Measurements from ENCODE around the gene SUOX.
"Not testable (repeated sequence)": the region's sequence is repeated elsewhere in the genome, so short reads cannot be mapped to it uniquely, and the experiment has no call there.

The SUOX gene

DNA sequence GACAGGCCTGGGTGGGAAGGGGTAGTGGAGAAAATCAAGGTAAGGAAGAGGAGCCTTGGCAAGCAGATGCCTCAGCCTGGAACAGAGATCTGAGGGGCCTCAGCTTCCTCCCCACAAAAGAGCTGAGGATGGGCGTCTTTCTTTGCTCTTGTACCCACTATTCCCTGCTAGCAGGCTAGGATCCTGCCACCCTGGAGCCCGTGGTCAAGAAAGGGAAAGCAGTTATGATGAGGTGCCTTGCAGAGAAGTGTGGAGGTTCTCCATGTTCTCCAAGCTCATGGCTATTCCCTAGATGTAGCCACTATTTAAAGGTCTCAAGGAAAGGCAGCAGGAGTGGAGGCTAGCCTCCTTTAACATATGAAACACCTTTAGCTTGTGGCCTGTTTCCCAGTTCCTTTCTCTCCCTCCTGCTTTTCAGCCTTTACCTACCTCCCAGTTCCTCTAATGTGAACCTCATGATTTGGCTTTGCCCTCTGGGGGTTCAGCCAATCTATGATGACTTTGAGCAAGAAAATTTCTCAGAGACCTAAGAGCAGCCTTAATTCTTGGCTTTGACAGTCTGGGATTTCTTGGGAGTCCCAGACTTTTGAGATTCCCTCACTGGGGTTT is 24.9 kb downstream of the SUOX start:
- DNase-seq = no peak

GRCh38 chr12:56028511-56029165 is 31.6 kb downstream of the SUOX start:
- no peak for DNase-seq

DNA sequence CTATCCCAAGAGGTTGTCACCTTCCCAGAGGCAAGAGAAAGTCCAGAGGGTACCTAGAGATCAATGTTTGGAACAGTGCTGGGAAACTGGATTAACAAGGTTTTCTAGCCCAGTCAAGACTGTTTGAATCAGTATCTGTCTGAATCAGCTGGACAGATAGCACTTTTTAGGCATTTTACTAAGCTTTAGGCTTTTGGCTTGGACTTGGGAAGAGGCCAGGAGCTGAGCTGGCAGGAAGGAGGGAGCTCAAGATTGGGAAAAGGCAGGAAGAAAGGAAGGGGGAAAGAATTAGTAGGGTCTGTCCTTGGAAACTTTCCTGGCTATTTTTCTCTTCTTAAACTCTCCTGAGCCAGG is 32.1 kb downstream of the SUOX start:
- no peak for DNase-seq

DNA sequence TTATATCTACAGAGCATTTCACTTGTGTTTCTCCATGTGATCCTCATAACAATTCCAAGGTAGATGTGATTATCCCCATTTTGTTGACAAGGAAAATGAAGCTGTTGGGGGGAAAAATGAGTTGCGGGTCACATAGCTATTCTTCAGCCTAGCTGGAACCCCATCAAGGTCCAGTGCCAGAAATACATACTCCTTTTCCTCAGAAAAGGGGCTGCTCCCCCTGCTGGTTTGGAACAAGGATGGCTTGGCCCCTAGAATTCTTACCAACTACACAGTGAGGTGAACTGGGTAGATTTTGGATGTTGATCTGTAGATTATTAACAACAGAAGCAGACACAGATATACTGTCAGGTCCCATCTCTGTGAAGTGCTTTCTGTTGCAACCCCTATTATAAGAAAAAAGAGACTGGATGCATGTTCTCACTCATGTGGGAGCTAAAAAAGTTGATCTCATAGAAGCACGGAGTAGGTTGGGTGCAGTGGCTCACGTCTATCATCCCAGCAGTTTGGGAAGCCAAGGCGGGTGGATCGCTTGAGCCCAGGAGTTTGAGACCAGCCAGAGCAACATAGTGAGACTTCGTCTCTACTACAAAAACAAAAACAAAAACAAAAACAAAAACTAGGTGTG is 32.7 kb downstream of the SUOX start:
- no peak for DNase-seq

- DNase-seq = no peak
Observed at GRCh38 chr12:56031987-56032386, 34.9 kb downstream of the SUOX start.

DNA sequence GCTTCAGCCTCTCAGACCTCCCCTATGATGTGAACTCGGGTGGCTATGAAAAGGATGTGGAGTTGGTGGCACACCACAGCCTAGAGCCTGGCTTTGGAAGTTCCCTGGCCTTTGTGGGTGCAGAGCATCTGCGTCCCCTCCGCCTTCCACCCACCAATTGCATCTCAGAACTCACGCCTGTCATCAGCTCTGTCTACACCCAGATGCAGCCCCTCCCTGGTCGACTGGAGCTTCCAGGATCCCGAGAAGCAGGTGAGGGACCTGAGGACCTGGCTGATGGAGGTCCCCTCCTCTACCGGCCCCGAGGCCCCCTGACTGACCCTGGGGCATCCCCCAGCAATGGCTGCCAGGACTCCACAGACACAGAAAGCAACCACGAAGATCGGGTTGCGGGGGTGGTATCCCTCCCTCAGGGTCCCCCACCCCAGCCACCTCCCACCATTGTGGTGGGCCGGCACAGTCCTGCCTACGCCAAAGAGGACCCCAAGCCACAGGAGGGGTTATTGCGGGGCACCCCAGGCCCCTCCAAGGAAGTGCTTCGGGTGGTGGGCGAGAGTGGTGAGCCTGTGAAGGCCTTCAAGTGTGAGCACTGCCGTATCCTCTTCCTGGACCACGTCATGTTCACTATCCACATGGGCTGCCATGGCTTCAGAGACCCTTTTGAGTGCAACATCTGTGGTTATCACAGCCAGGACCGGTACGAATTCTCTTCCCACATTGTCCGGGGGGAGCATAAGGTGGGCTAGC is 37.7 kb downstream of the SUOX start:
- no peak for DNase-seq

GRCh38 chr12:56037161-56037560 is 40.1 kb downstream of the SUOX start:
- no peak for DNase-seq

- DNase-seq = no peak
Observed at GRCh38 chr12:56038022-56038655, 41.1 kb downstream of the SUOX start.

DNA sequence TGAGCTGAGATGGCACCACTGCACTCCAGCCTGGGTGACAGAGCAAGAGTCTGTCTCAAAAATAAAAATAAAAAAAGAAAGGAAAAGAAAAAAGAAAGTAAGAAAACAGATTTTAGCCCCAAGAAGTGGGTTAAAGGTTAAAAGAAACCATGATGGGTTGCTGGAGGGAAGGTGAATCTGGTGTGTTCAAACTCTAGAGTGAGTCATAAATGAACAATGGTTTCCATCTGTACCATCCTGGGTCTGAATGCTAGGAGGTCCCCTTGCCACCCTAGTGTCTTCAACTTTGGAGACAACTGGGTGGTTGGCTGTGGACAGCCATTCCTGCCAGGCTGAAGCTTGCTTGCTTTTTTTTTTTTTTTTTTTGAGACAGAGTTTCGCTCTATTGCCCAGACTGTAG is 43.1 kb downstream of the SUOX start:
- no peak for DNase-seq

DNA sequence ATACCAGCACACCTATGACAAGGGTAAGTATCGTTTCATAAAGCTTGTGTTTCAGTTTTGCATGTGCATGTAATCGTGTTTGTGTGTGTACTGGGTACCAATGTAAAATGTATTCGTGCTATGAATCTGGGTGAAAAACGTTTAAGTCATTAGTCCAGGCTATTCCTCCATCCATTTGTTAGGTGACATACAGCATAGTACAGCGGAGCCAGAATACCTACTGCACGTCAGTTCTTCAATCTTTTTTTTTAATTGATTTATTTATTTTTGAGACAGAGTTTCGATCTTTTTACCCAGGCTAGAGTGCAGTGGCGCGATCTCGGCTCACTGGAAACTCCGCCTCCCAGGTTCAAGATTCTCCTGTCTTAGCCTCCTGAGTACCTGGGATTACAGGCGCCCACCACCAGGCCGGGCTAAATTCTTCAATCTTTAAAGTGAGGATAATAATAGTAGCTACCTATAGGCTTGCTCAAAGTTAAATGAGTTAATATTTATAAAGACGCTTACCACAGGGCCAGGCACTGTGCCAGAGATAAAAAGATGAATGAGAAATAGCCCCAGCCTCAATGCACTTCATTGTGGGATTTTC is 44.0 kb downstream of the SUOX start:
- DNase-seq = no peak

DNA sequence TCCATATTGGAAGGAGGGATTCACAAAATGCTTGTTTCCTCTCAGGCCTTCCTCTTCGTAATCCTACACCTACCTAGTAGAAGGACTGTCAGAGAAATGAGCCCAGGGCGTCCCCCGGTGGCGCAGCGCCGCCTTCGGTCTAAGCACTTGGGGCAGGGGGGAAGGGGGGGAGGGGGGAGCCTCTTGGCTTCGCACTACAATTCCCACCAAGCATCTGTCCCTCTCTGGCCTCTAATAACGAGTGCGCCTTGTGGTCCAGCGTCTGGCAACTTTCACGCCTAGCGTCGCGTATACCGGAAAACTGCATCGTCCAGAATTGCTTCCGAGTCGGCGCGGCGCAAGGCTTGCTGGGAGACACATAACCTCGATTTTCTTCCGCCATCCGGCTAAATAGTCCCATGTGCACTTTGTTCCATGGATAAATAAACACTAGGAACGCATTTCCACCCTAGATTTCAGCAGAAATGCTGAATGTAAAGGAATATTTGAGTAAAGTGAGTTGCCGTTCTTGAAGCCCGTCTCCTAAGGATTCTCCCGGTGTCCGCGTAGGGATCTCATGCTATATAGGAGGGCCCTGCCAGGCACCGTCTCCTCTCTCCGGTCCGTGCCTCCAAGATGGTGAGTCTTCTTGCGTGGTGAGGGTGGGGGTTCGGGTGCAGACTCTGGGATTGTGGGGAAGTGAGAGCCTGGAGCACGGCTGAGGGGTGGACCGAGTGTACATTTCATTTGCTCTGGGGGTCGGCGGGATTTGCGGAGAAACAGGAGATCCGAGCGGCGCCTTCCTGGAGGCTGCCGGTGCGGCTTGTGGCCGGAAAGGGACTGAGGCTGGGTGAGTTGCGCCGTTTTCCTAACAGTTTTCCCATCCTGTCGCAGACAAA is 44.7 kb downstream of the SUOX start, which contains the start of gene RPS26:
Gene RPS26, plus strand, starts transcription at position 367 of the 878 bp plus-strand sequence. Its CDS starts 249 bp downstream, at position 616.
- peak; percentile 98 for DNase-seq

DNA sequence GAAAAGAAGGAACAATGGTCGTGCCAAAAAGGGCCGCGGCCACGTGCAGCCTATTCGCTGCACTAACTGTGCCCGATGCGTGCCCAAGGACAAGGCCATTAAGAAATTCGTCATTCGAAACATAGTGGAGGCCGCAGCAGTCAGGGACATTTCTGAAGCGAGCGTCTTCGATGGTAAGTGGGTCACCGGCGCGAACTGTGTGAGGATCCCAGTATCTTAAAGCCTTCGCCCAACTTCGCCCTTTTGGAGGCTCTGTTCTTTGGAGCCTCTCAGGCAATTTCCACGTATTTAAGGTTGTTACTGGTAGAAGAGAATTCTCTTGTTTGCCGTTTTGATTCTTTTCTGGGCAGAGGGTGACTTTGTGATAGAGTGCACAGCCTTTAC is 45.3 kb downstream of the SUOX start:
- not testable (repeated sequence) for DNase-seq

GRCh38 chr12:56042843-56043242 is 45.8 kb downstream of the SUOX start:
- DNase-seq = no peak

- no peak for DNase-seq
Observed at GRCh38 chr12:56046027-56046780, 49.1 kb downstream of the SUOX start.

DNA sequence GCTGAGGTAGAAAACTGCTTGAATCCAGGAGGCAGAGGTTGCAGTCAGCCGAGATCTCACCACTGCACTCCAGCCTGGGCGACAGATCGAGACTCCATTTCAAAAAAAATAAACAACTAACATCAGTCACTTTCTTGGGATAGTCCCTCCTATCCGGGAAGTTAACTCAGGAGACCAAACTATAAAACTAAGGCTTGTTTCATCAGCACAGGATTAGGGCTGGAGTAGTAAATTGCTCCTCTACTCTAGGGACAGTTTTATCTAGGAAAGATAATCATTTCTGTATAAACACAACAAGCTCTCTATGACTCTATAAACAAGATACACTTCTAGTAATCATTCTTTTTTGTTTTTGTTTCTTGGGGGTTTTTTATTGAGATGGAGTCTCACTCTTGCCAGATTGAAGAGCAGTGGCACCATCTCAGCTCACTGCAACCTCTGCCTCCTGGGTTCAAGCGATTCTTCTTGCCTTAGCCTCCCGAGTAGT is 56.4 kb downstream of the SUOX start:
- DNase-seq = no peak
